CD4-positive, alpha-beta T cell (primary cell): Measurements from ENCODE around the gene HTRA1. TPM values are rescaled to one million over a fixed set of nuclear protein-coding genes. Genes with fewer than 3 reads are reported as not detected.

Source experiments
- ATAC-seq: fragments of 200-7000 bp; cut with Tn5 transposase; one replicate; pipeline ENCODE4 v1.10.0; 2022; ENCODE audit warnings: mild to moderate bottlenecking; ENCODE audit not compliant: poor library complexity
- CTCF ChIA-PET: fragments of 350-600 bp; sonication (Branson Sonifier 250); formaldehyde crosslinking; loops from one replicate; lab custom pipeline; 2021; ENCODE audit warnings: antibody characterized with exemption, inconsistent platforms; lab: Charles Lee
- POLR2A ChIA-PET: fragments of 350-600 bp; sonication (Branson Sonifier 250); formaldehyde crosslinking; loops from one replicate; lab custom pipeline; 2021; ENCODE audit warnings: antibody characterized with exemption, inconsistent platforms; lab: Charles Lee
- DNase-seq, 14 experiments: peaks; one replicate each; pipeline ENCODE4 v3.0.0-alpha.2; 2013 to 2020; ENCODE audit warnings: mixed read lengths in 2 of 14
- H3K27ac ChIP-seq, 2 donors: one replicate each; pipeline versions ENCODE4 v1.5.1 to v1.7.0; 2013; ENCODE audit warnings: low read length in 2 of 2, low read depth in 1 of 2, mild to moderate bottlenecking in 1 of 2
- H3K27me3 ChIP-seq, 2 experiments: 1 replicate in 1 of 2; 2 replicates in 1 of 2; pipeline versions ENCODE4 v1.6.1 to v1.7.0; 2013; ENCODE audit warnings: low read length in 2 of 2, control low read depth in 1 of 2, mild to moderate bottlenecking in 1 of 2, moderate library complexity in 1 of 2; ENCODE audit not compliant: insufficient read depth in 2 of 2, control insufficient read depth in 1 of 2
- H3K36me3 ChIP-seq: one replicate; pipeline ENCODE4 v1.6.1; 2013; ENCODE audit warnings: low read length, control low read depth; ENCODE audit not compliant: insufficient read depth
- H3K4me1 ChIP-seq: one replicate; pipeline ENCODE4 v1.6.1; 2013; ENCODE audit warnings: low read length, control low read depth; ENCODE audit not compliant: insufficient read depth
- H3K4me3 ChIP-seq: one replicate; pipeline ENCODE4 v1.5.1; 2013; ENCODE audit warnings: mild to moderate bottlenecking, low read length, moderate library complexity
- H3K9me3 ChIP-seq, 2 experiments: 1 replicate in 1 of 2; 2 replicates in 1 of 2; pipeline versions ENCODE4 v1.6.1 to v1.7.0; 2013; ENCODE audit warnings: low read length in 2 of 2, mild to moderate bottlenecking in 2 of 2, control low read depth in 1 of 2, moderate library complexity in 1 of 2; ENCODE audit not compliant: control insufficient read depth in 1 of 2, insufficient read depth in 1 of 2
- H3K27ac Mint-ChIP-seq: one replicate; pipeline ENCODE4 v1.8.0; 2020; ENCODE audit warnings: mixed read lengths
- H3K27me3 Mint-ChIP-seq: one replicate; pipeline ENCODE4 v1.8.0; 2021; ENCODE audit warnings: mixed read lengths
- H3K36me3 Mint-ChIP-seq: one replicate; pipeline ENCODE4 v1.8.0; 2021; ENCODE audit warnings: low read depth, mixed read lengths
- H3K4me1 Mint-ChIP-seq: one replicate; pipeline ENCODE4 v1.8.0; 2021; ENCODE audit warnings: low read depth, mixed read lengths
- H3K4me3 Mint-ChIP-seq: one replicate; pipeline ENCODE4 v1.8.0; 2020; ENCODE audit warnings: mild to moderate bottlenecking, mixed read lengths
- H3K9me3 Mint-ChIP-seq: one replicate; pipeline ENCODE4 v1.8.0; 2020; ENCODE audit warnings: mixed read lengths
- intact Hi-C, 2 experiments: fragments of 100-400 bp; cut with DNase I in 1 of 2; cut with micrococcal nuclease in 1 of 2; formaldehyde crosslinking; loops; one replicate each; pipeline versions ENCODE4 v1.15.1 to v1.9.0; 2023 to 2025; cut with DNase I, micrococcal nuclease
- total RNA-seq, 174 experiments: library from RNA in 2 of 174; stranded (reverse) in 2 of 174; gene quantifications; one replicate each; pipeline ENCODE4 v1.2.3 and lab custom pipeline; 2021 to 2026
- TF ChIP-seq, protein P1 (sequence below): fragments of 200-600 bp; IDR thresholded peaks from one replicate; pipeline ENCODE4 v1.8.0; 2022; ENCODE audit warnings: antibody characterized with exemption, mild to moderate bottlenecking

Gene HTRA1
- total RNA-seq, 2 experiments from 2014 or later, result not detected

DNA sequence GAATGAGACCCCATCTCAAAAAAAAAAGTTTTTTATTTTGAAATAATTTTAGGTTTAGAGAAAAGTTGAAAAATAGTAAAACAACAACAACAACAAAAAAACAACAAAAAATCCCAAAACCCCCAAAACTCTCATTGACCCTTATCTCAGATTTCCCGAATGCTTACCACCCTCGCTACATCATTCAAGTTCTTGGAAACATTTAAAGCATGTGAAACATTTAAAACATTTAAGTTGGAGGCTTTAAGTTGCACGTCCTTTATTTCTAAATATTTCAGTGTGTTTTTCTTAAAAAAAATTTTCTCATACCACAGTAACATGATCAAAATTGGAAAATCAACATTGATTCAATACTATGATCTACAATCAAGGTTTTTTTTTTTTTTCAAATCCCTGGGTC lies 7.3 kb upstream of the HTRA1 start:
- H3K4me1 Mint-ChIP-seq, result no peaks in the 10 kb centered on the region
- ChIA-PET POLR2A (no interaction called here), CTCF (no interaction called here)
- H3K4me3 ChIP-seq, result no peak overlapping the region
- H3K36me3 ChIP-seq, result no peaks in the 10 kb centered on the region
- TF ChIP-seq, protein P1, sequence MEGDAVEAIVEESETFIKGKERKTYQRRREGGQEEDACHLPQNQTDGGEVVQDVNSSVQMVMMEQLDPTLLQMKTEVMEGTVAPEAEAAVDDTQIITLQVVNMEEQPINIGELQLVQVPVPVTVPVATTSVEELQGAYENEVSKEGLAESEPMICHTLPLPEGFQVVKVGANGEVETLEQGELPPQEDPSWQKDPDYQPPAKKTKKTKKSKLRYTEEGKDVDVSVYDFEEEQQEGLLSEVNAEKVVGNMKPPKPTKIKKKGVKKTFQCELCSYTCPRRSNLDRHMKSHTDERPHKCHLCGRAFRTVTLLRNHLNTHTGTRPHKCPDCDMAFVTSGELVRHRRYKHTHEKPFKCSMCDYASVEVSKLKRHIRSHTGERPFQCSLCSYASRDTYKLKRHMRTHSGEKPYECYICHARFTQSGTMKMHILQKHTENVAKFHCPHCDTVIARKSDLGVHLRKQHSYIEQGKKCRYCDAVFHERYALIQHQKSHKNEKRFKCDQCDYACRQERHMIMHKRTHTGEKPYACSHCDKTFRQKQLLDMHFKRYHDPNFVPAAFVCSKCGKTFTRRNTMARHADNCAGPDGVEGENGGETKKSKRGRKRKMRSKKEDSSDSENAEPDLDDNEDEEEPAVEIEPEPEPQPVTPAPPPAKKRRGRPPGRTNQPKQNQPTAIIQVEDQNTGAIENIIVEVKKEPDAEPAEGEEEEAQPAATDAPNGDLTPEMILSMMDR, result no peak
- peaks cover 55% of the 10 kb centered on the region for H3K27me3 Mint-ChIP-seq
- H3K4me1 ChIP-seq, result no peaks in the 10 kb centered on the region
- intact Hi-C loops, result no loop called here
- peaks cover 23 to 34% of the 10 kb centered on the region in 2 experiments for H3K27me3 ChIP-seq
- no peaks in the 10 kb centered on the region for H3K9me3 Mint-ChIP-seq
- ATAC-seq (no peak), DNase-seq (no peak)
- H3K9me3 ChIP-seq, result no peaks in the 10 kb centered on the region
- no peak overlapping the region for H3K27ac ChIP-seq
- no peak overlapping the region for H3K27ac Mint-ChIP-seq
- no peak overlapping the region for H3K4me3 Mint-ChIP-seq
- H3K36me3 Mint-ChIP-seq, result no peaks in the 10 kb centered on the region

DNA sequence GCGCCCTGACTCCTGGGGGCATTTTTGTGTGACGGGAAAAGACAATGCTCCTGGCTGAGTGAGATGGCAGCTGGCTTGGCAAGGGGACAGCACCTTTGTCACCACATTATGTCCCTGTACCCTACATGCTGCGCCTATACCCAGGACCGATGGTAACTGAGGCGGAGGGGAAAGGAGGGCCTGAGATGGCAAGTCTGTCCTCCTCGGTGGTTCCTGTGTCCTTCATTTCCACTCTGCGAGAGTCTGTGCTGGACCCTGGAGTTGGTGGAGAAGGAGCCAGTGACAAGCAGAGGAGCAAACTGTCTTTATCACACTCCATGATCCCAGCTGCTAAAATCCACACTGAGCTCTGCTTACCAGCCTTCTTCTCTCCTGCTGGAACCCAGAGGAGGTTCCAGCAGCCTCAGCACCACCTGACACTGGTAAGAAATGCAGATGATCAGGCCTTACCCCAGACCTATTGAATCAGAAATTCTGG lies 6.7 kb upstream of the HTRA1 start, which contains the start of gene ARMS2:
TSS of gene ARMS2 (plus strand) at position 51 of the 478 bp plus-strand sequence. CDS start at position 126, 75 bp downstream.
- H3K36me3 Mint-ChIP-seq, result no peaks in the 10 kb centered on the region
- TF ChIP-seq, protein P1, result no peak
- peaks cover 55% of the 10 kb centered on the region for H3K27me3 Mint-ChIP-seq
- CTCF ChIA-PET, result no interaction called here
- H3K9me3 ChIP-seq, result no peaks in the 10 kb centered on the region
- no peak for ATAC-seq
- no peak within 1 kb of the TSS for H3K27ac Mint-ChIP-seq
- H3K36me3 ChIP-seq, result no peaks in the 10 kb centered on the region
- H3K27ac ChIP-seq, result no peak within 1 kb of the TSS
- no peaks in the 10 kb centered on the region for H3K9me3 Mint-ChIP-seq
- H3K27me3 ChIP-seq, result peaks cover 29 to 39% of the 10 kb centered on the region in 2 experiments
- H3K4me3 Mint-ChIP-seq, result no peak within 1 kb of the TSS
- no peaks in the 10 kb centered on the region for H3K4me1 Mint-ChIP-seq
- POLR2A ChIA-PET, result no interaction called here
- intact Hi-C loops, result no loop called here
- no peaks in the 10 kb centered on the region for H3K4me1 ChIP-seq
- H3K4me3 ChIP-seq, result no peak within 1 kb of the TSS
- no peak for DNase-seq

DNA sequence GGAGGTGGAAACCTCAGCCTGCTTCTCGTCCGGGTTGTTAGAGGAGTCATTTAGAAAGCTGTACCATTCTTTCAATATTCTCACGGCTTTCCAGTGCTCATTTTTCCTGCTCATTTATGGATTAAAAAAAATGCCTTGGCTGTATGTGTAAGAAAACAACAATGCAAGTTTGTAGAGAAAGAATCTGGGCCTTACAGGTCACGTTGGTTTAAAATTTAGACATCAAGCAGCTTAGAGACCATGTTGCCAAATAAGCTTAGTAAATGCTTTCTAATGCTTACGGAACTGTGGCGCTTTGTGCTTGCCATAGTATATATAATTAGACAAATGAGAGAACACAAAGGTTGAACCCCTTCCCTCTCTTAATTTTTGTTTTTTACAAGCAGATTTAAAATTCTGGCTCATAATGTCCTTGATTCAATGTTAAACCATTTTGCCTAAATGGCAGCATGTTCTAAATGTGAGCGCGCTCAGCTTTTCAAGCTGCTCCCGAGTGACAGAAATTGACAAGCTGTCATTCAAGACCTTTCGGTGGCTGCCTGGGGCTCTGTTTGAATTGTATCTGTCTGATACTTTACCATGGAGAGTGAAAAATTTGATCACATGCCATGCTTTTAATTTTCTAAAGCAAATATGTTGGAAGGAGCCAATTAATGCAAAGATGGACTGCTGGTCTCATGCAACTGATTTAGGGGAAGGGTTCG lies 5.8 kb upstream of the HTRA1 start:
- H3K27me3 ChIP-seq, result peaks cover 37 to 46% of the 10 kb centered on the region in 2 experiments

More for the DNA sequence above, 5.8 kb upstream of the HTRA1 start:
- H3K9me3 ChIP-seq, result no peaks in the 10 kb centered on the region
- DNase-seq (no peak), ATAC-seq (no peak)
- POLR2A ChIA-PET, result no interaction called here
- Mint-ChIP-seq H3K4me3 (no peak overlapping the region), H3K36me3 (no peaks in the 10 kb centered on the region), H3K27ac (no peak overlapping the region), H3K9me3 (no peaks in the 10 kb centered on the region), H3K27me3 (peaks cover 61% of the 10 kb centered on the region), H3K4me1 (peaks cover 2% of the 10 kb centered on the region)
- no peak overlapping the region for H3K4me3 ChIP-seq
- H3K36me3 ChIP-seq, result no peaks in the 10 kb centered on the region
- TF ChIP-seq, protein P1, result no peak
- H3K27ac ChIP-seq, result no peak overlapping the region
- CTCF ChIA-PET, result no interaction called here
- intact Hi-C loops, result no loop called here
- H3K4me1 ChIP-seq, result peaks cover 8% of the 10 kb centered on the region
